HL-60 (cell line): ENCODE measurements around the gene GSTCD.

Source experiments
- DNase-seq, 2 experiments: peaks; one replicate each; pipeline ENCODE4 v3.0.0-alpha.2; 2010 to 2020; ENCODE audit warnings: low read depth in 1 of 2, low spot score in 1 of 2
- H3K27ac ChIP-seq: fragments of 250-450 bp; sonication (Bioruptor Pico); replicated peaks from 2 replicates; pipeline ENCODE4 v1.5.1; 2020; ENCODE audit warnings: mild to moderate bottlenecking, moderate library complexity
- H3K27me3 ChIP-seq: fragments of 250-450 bp; sonication (Bioruptor Pico); 2 replicates; pipeline ENCODE4 v1.5.1; 2021; ENCODE audit warnings: mild to moderate bottlenecking, moderate library complexity; ENCODE audit not compliant: insufficient read depth, poor library complexity, severe bottlenecking
- H3K4me3 ChIP-seq: replicated peaks from 2 replicates; pipeline ENCODE4 v1.5.1; 2011; ENCODE audit warnings: mild to moderate bottlenecking, control low read depth, low read length; ENCODE audit not compliant: insufficient read depth
- CTCF ChIP-seq: IDR thresholded peaks from one replicate; pipeline ENCODE4 v1.5.1; 2011; ENCODE audit warnings: low read length, control low read depth, inconsistent platforms; ENCODE audit not compliant: insufficient read depth
- GABPA ChIP-seq: IDR thresholded peaks from 2 replicates; pipeline ENCODE4 v1.6.1; 2012; ENCODE audit warnings: low read depth
- POLR2AphosphoS5 ChIP-seq: IDR thresholded peaks from 2 replicates; pipeline ENCODE4 v1.6.1; 2012; ENCODE audit warnings: low read depth
- REST ChIP-seq: IDR thresholded peaks from 2 replicates; pipeline ENCODE4 v1.6.1; 2012; ENCODE audit warnings: low read depth; ENCODE audit not compliant: insufficient replicate concordance
- SPI1 ChIP-seq: IDR thresholded peaks from 2 replicates; pipeline ENCODE4 v1.6.1; 2012; ENCODE audit warnings: low read depth, mild to moderate bottlenecking, borderline replicate concordance

The GSTCD gene

GRCh38 chr4:105859233-105859632 is 150.6 kb downstream of the GSTCD start:
- H3K27me3 ChIP-seq = no peaks in the 10 kb centered on the region
- H3K4me3 ChIP-seq = no peak overlapping the region
- no peak for DNase-seq
- no peak for TF ChIP-seq POLR2AphosphoS5
- TF ChIP-seq GABPA = no peak
- no peak for TF ChIP-seq REST
- H3K27ac ChIP-seq = no peak overlapping the region

- Histone ChIP-seq H3K27me3 (no peaks in the 10 kb centered on the region), H3K27ac (no peak overlapping the region), H3K4me3 (no peak overlapping the region)
- TF ChIP-seq REST (no peak), CTCF (no peak)
- no peak for DNase-seq
Measured at GRCh38 chr4:105870963-105871362, 162.4 kb downstream of the GSTCD start.

- H3K4me3 ChIP-seq = no peak overlapping the region
- no peaks in the 10 kb centered on the region for H3K27me3 ChIP-seq
- H3K27ac ChIP-seq = no peak overlapping the region
- TF ChIP-seq REST (no peak), GABPA (no peak), CTCF (no peak), SPI1 (no peak), POLR2AphosphoS5 (no peak)
- DNase-seq = no peak
Measured at GRCh38 chr4:105871997-105872396, 163.4 kb downstream of the GSTCD start.

- H3K27me3 ChIP-seq = no peaks in the 10 kb centered on the region
- no peak overlapping the region for H3K27ac ChIP-seq
- DNase-seq = no peak
- no peak overlapping the region for H3K4me3 ChIP-seq
- TF ChIP-seq REST (no peak), POLR2AphosphoS5 (no peak), CTCF (no peak), GABPA (no peak), SPI1 (no peak)
Measured at GRCh38 chr4:105875233-105875632, 166.6 kb downstream of the GSTCD start.
